Right lobe of liver (tissue), 6 donors: ENCODE results near the gene FBXO28. TPM values are rescaled to one million over a fixed set of nuclear protein-coding genes. Genes with fewer than 3 reads are reported as not detected.

Source experiments
- ATAC-seq, 4 donors: fragments of 200-7000 bp; cut with Tn5 transposase; one replicate each; pipeline ENCODE4 v1.9.1; 2020; ENCODE audit warnings: mild to moderate bottlenecking in 4 of 4, moderate library complexity in 4 of 4
- DNase-seq, 3 donors: peaks; one replicate each; pipeline ENCODE4 v3.0.0-alpha.2; 2020
- H3K27ac ChIP-seq, 3 donors: fragments of 200-600 bp; one replicate each; pipeline ENCODE4 v1.8.0; 2022
- H3K27me3 ChIP-seq, 2 donors: fragments of 200-600 bp; one replicate each; pipeline ENCODE4 v1.8.0; 2022
- H3K36me3 ChIP-seq, 4 donors: fragments of 200-600 bp; sonication (generic) in 1 of 4; one replicate each; pipeline versions ENCODE4 v1.5.1 to v1.8.0; 2017 to 2022; ENCODE audit warnings: control low read depth in 1 of 4
- H3K4me1 ChIP-seq, 4 donors: fragments of 200-600 bp; sonication (generic) in 1 of 4; one replicate each; pipeline versions ENCODE4 v1.5.1 to v1.8.0; 2017 to 2022; ENCODE audit warnings: control low read depth in 1 of 4
- H3K4me3 ChIP-seq, 3 donors: fragments of 200-600 bp; one replicate each; pipeline ENCODE4 v1.8.0; 2022
- H3K9me3 ChIP-seq, 4 donors: fragments of 200-600 bp; sonication (generic) in 1 of 4; one replicate each; pipeline versions ENCODE4 v1.5.1 to v1.8.0; 2017 to 2022; ENCODE audit warnings: control low read depth in 1 of 4
- CTCF ChIP-seq, 4 donors: fragments of 200-600 bp in 3 of 4; fragments of 450-650 bp in 1 of 4; IDR thresholded peaks; one replicate each; pipeline versions ENCODE4 v1.5.1 to v1.8.0; 2016 to 2022; ENCODE audit warnings: antibody characterized with exemption in 4 of 4, mild to moderate bottlenecking in 2 of 4
- POLR2A ChIP-seq: fragments of 450-650 bp; IDR thresholded peaks from one replicate; pipeline ENCODE4 v1.6.1; 2017; ENCODE audit warnings: antibody characterized with exemption, mild to moderate bottlenecking
- WGBS: methylation state at CpG from one replicate; pipeline ENCODE4 v1.1.6; 2018; ENCODE audit warnings: low coverage, low lambda C conversion rate; ENCODE audit not compliant: insufficient coverage; ENCODE audit errors: missing lambda C conversion rate; 5-methylcytosine and 5-hydroxymethylcytosine counted together
- intact Hi-C, 2 donors: fragments of 100-400 bp; cut with DNase I; formaldehyde crosslinking; loops; one replicate each; pipeline versions ENCODE4 v1.11.2 to v1.14.1; 2022
- total RNA-seq, 6 experiments: library from RNA; depleted of rRNA in 2 of 6; stranded (reverse); fragments of >200 nt in 2 of 6; fragmentation: NEBNext Ultra II Directional in 3 of 6; extraction: Animal tissue kit (Norgen Biotek cat#: 25700) in 3 of 6; gene quantifications; one replicate each; pipeline versions ENCODE4 v1.1.0 to v1.2.4, GENCODE V29; 2016 to 2023
- donor health status: DM: no; HTN: yes; CAD: no.
- donor health status: DM: no; HTN: no; CAD: no.
- donor health status: DM: no; HTN: no; CAD: no.
- donor health status: DM: no; HTN: yes; CAD: no.
- donor health status: DM: no; HTN: yes; CAD: no.

FBXO28 gene
- total RNA-seq, 6 experiments from 2014 or later: 11.5 to 20.9 (median 15.3) TPM

- Histone ChIP-seq H3K4me1 (no peaks in the 10 kb centered on the region), H3K27me3 (no peaks in the 10 kb centered on the region), H3K36me3 (peaks cover 0 to 28% (median 10%) of the 10 kb centered on the region in 4 donors), H3K27ac (no peak overlapping the region), H3K9me3 (no peaks in the 10 kb centered on the region), H3K4me3 (no peak overlapping the region)
- intact Hi-C loops: no loop called here
- TF ChIP-seq CTCF (IDR thresholded peaks at IDR 0.05) (no peak), POLR2A (no peak)
- ATAC-seq (no peak), DNase-seq (no peak)
- WGBS: 63% methylated on average over 2 of the region's 2 CpGs
Measured at GRCh38 chr1:224163311-224163710, 49.4 kb downstream of the FBXO28 start.

GRCh38 chr1:224168859-224169380 lies 55.0 kb downstream of the FBXO28 start:
- intact Hi-C loops: no loop called here
- 15% methylated on average over 5 of the region's 5 CpGs for WGBS
- H3K9me3 ChIP-seq: no peaks in the 10 kb centered on the region
- H3K4me3 ChIP-seq: no peak overlapping the region
- TF ChIP-seq POLR2A (no peak), CTCF (IDR thresholded peaks at IDR 0.05) (no peak)
- no peaks in the 10 kb centered on the region for H3K4me1 ChIP-seq
- H3K27ac ChIP-seq: peak overlapping the region; percentile 24 to 70 (median 26)
- ATAC-seq (peak; percentile 84 to 91 (median 86)), DNase-seq (peak in 1 of 3 donors; percentile 35)
- H3K27me3 ChIP-seq: no peaks in the 10 kb centered on the region
- H3K36me3 ChIP-seq: no peaks in the 10 kb centered on the region

GRCh38 chr1:224169718-224170270 lies 55.9 kb downstream of the FBXO28 start:
- no peaks in the 10 kb centered on the region for H3K27me3 ChIP-seq
- 60% methylated on average over 2 of the region's 4 CpGs for WGBS
- no peak overlapping the region for H3K4me3 ChIP-seq
- intact Hi-C loops: no loop called here
- peak overlapping the region; percentile 24 to 70 (median 26) for H3K27ac ChIP-seq
- ATAC-seq: peak in 1 of 4 donors; percentile 12
- H3K9me3 ChIP-seq: no peaks in the 10 kb centered on the region
- no peaks in the 10 kb centered on the region for H3K4me1 ChIP-seq
- no peak for DNase-seq
- H3K36me3 ChIP-seq: no peaks in the 10 kb centered on the region
- TF ChIP-seq CTCF (IDR thresholded peaks at IDR 0.05) (no peak), POLR2A (no peak)

GRCh38 chr1:224170343-224170742 lies 56.4 kb downstream of the FBXO28 start:
- TF ChIP-seq POLR2A: no peak
- no peak for TF ChIP-seq CTCF (IDR thresholded peaks at IDR 0.05)
- Histone ChIP-seq H3K4me3 (no peak overlapping the region), H3K4me1 (no peaks in the 10 kb centered on the region), H3K36me3 (no peaks in the 10 kb centered on the region), H3K9me3 (no peaks in the 10 kb centered on the region), H3K27me3 (no peaks in the 10 kb centered on the region), H3K27ac (no peak overlapping the region)
- intact Hi-C loops: no loop called here
- ATAC-seq: no peak
- WGBS: 90% methylated on average over 1 of the region's 4 CpGs
- no peak for DNase-seq
